IPS-11a (cell line): Measurements from ENCODE around the gene SMIM43.
A peak's percentile ranks its signal among the peaks of the same experiment; 100 is the strongest.
"Not testable (repeated sequence)": the region's sequence is repeated elsewhere in the genome, so short reads cannot be mapped to it uniquely, and the experiment has no call there.

Experiments
- H3K4me3 ChIP-seq: one replicate; pipeline ENCODE4 v1.5.1; 2013; ENCODE audit warnings: low read depth, low read length, control low read depth

The SMIM43 gene

DNA sequence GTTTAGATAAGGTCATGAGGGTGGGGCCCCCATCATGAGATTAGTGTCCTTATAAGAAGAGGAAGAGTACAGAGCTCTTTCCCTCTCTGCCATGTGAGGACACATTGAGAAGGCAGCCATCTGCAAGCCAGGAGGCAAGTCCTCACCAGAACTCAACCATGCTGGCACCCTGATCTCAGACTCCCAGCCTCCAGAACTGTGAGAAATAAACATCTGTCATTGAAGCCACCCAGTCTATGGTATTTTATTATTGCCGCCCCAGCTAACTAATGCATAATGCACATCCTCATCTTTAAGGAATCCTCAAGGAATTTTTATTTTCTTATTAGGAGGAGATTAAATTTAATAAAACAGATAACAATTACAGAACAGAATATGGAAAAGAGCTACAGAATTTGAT lies 19.4 kb upstream of the SMIM43 start:
- no peak overlapping the region for H3K4me3 ChIP-seq

- no peak overlapping the region for H3K4me3 ChIP-seq
Measured at GRCh38 chr4:121783210-121783609, 18.2 kb upstream of the SMIM43 start.

- H3K4me3 ChIP-seq, result no peak overlapping the region
Measured at GRCh38 chr4:121778991-121779628, 14.1 kb upstream of the SMIM43 start.

GRCh38 chr4:121777625-121778024 lies 12.7 kb upstream of the SMIM43 start:
- no peak overlapping the region for H3K4me3 ChIP-seq

- no peak overlapping the region for H3K4me3 ChIP-seq
Measured at GRCh38 chr4:121776610-121777401, 11.8 kb upstream of the SMIM43 start.

DNA sequence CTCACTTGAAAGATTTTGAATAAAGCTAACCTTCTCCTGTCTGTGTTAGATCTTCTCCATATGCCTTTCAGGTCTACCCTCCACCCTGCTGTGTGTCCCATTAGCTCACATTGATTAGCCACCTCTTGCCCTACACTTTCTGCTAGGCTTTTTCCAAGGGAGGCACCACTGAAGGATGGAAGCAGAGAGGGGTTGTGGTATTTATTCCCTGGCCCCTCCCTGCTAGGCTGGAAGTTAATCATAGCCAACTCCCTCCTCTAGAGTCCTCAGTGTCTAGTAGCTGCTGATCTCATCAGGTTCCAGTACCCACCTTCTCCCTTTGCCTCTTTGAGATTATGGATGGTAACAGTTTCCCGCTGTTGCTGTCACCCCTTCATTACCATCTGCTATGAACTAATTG lies 8.9 kb upstream of the SMIM43 start:
- H3K4me3 ChIP-seq, result no peak overlapping the region

GRCh38 chr4:121771869-121772268 lies 6.9 kb upstream of the SMIM43 start:
- no peak overlapping the region for H3K4me3 ChIP-seq

DNA sequence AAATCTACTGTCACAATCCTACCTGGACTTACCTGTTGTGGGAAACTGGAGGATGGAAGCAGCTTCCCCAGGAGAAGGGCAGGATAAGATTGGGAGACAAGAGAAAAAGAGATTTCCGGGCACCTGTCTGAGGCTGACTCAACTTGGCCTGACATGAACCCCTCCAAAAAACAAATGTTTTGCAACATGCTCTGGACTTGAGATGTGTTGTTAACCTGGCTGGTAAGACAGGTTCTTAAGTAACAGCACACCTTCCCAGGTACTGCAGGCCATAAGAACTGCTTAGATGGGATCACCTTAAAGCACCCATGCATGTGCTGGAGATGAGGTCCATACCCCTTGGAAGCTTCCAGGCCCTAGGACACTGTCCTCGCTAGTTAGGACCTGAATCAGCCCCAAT lies 4.4 kb upstream of the SMIM43 start:
- no peak overlapping the region for H3K4me3 ChIP-seq

- no peak overlapping the region for H3K4me3 ChIP-seq
Measured at GRCh38 chr4:121767166-121767565, 2.2 kb upstream of the SMIM43 start.

DNA sequence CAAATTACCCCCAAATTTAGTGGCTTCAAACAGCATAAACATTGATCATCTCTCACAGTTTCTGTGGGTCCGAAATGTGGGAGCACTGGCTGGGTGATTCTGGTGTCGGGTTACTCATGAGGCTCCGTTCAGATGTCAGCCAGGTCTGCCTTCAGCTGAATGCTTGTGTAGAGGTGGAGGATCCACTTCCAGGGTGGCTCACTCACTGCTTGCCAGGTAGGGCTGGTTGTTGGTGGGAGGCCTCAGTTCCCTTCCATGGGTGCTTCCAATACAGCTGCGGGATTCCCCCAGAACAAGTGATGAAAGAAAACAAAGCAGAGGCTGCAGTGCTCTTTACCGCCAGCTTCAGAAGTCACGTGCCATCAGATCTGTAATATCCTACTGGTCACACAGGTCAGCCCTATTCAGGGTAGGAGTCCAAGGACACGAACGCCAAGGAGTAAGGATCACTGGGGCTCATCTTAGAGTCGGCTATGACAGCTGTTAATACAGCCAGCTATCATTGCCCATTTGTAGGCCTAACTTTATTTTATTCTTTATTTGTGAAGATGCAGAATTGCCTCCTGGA lies 1.1 kb upstream of the SMIM43 start:
- no peak overlapping the region for H3K4me3 ChIP-seq

- H3K4me3 ChIP-seq, result peak overlapping the region; percentile 63
Measured at GRCh38 chr4:121765368-121765705, 373 bp upstream of the SMIM43 start.

- H3K4me3 ChIP-seq, result peak overlapping the region; percentile 63
Measured at GRCh38 chr4:121764303-121764701, 662 bp downstream of the SMIM43 start.

- H3K4me3 ChIP-seq, result no peak overlapping the region
Measured at GRCh38 chr4:121760205-121760604, 4.8 kb downstream of the SMIM43 start.

DNA sequence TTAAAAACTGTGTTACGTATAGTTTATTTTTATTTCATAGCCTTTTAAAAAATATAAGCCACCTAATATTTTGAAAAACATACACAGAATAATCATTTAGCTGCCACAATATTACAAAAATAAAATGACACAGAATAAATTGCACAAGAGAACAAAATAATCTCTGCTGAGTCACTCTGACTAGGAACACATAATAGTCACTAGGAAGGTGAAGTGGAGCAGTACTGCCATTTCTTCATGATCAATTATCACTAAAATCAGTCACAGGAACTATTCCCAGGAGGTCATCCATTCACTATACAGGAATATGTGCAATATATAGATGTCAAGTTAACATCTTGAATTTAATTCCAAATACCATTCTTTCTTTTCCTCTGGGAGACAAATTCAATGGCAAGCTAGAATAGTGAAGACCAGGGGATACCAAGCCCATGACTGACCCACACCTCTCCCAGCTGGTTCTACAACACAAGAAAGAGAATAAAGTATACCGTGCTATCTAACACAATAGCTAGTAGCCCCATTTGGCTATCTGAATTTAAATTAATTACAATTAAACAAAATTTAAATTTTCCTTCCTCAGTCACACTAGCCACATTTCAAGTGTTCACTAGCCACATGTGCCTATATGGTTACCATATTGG lies 5.9 kb downstream of the SMIM43 start:
- no peak overlapping the region for H3K4me3 ChIP-seq

- H3K4me3 ChIP-seq, result not testable (repeated sequence)
Measured at GRCh38 chr4:121752142-121752541, 12.8 kb downstream of the SMIM43 start.

- no peak overlapping the region for H3K4me3 ChIP-seq
Measured at GRCh38 chr4:121749225-121749624, 15.7 kb downstream of the SMIM43 start.

DNA sequence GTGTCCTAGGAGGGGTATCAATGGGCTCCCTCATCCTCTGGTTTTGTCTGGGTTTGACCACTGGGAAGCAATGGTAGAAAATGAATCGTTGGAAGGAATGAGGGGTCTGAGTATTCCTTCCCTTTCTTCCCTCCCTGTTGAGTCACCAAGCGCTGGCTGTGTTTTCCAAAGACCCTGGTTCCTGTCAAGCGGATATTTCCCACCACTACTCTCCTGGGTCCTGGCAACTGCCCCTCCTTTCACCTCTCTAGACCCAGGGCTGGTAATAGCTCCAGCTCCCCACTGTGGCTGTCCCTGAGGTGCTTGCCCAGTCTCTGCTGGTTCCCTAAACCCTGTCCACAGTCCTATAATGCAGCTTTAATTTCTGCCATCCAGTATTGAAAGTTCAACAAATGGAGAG lies 22.2 kb downstream of the SMIM43 start:
- no peak overlapping the region for H3K4me3 ChIP-seq

DNA sequence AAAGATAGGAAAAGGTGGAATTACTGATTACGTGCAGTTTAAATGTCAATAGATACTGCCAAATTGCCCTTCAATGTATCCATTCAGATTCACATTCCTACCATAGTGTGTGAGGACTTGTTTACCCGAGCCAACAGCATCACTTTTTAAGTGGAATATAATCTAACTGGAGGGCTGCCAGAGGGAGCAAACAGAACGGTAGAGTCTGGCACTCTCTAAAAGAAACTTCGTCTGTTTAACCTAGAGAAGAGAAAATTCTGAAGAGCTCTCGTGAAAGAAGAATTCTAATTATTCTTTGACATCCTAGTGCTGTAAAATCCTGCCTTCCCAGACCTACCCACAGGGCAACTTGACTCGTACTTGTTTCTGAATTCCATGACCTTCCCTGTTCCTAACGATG lies 23.2 kb downstream of the SMIM43 start:
- H3K4me3 ChIP-seq, result no peak overlapping the region

- no peak overlapping the region for H3K4me3 ChIP-seq
Measured at GRCh38 chr4:121740796-121741409, 24.1 kb downstream of the SMIM43 start.

GRCh38 chr4:121739575-121739974 lies 25.4 kb downstream of the SMIM43 start:
- no peak overlapping the region for H3K4me3 ChIP-seq

- H3K4me3 ChIP-seq, result no peak overlapping the region
Measured at GRCh38 chr4:121738780-121739535, 26.0 kb downstream of the SMIM43 start.
